H9 (cell line): ENCODE measurements around the gene UMAD1. TPM values are rescaled to one million over a fixed set of nuclear protein-coding genes. Genes with fewer than 3 reads are reported as not detected.

Experiments
- DNase-seq: peaks from one replicate; pipeline ENCODE4 v3.0.0-alpha.2; 2017
- H2AFZ ChIP-seq: one replicate; pipeline ENCODE4 v1.6.1; 2013; ENCODE audit warnings: mild to moderate bottlenecking, low read length, control low read depth, moderate library complexity
- H2AK5ac ChIP-seq: 2 replicates; pipeline ENCODE4 v1.6.1; 2013; ENCODE audit warnings: low read length, control low read depth, mixed read lengths; ENCODE audit not compliant: insufficient read length
- H2BK120ac ChIP-seq: one replicate; pipeline ENCODE4 v1.6.1; 2013; ENCODE audit warnings: low read depth, mild to moderate bottlenecking, low read length, control low read depth, inconsistent platforms; ENCODE audit not compliant: poor library complexity, severe bottlenecking
- H2BK12ac ChIP-seq: 2 replicates; pipeline ENCODE4 v1.6.1; 2013; ENCODE audit warnings: low read length, control low read depth, mixed read lengths, low read depth; ENCODE audit not compliant: insufficient read length
- H2BK15ac ChIP-seq: 2 replicates; pipeline ENCODE4 v1.6.1; 2013; ENCODE audit warnings: low read depth, low read length, control low read depth
- H2BK20ac ChIP-seq: one replicate; pipeline ENCODE4 v1.6.1; 2013; ENCODE audit warnings: low read depth, mild to moderate bottlenecking, low read length, control low read depth, inconsistent platforms; ENCODE audit not compliant: poor library complexity, severe bottlenecking
- H2BK5ac ChIP-seq: 2 replicates; pipeline ENCODE4 v1.6.1; 2013; ENCODE audit warnings: low read length, control low read depth, mixed read lengths; ENCODE audit not compliant: insufficient read length
- H3K14ac ChIP-seq: 2 replicates; pipeline ENCODE4 v1.6.1; 2013; ENCODE audit warnings: low read length, control low read depth; ENCODE audit not compliant: insufficient read depth
- H3K18ac ChIP-seq: 2 replicates; pipeline ENCODE4 v1.6.1; 2013; ENCODE audit warnings: low read depth, mild to moderate bottlenecking, mixed read lengths, low read length, control low read depth; ENCODE audit not compliant: insufficient read length
- H3K23ac ChIP-seq: 2 replicates; pipeline ENCODE4 v1.6.1; 2013; ENCODE audit warnings: low read length, control low read depth, mixed read lengths, low read depth; ENCODE audit not compliant: insufficient read length
- H3K23me2 ChIP-seq: 2 replicates; pipeline ENCODE4 v1.6.1; 2013; ENCODE audit warnings: low read depth, mild to moderate bottlenecking, mixed read lengths, low read length, control low read depth; ENCODE audit not compliant: insufficient read length, poor library complexity, severe bottlenecking
- H3K27ac ChIP-seq: 2 replicates; pipeline ENCODE4 v1.5.1; 2013; ENCODE audit warnings: low read length, control low read depth, mixed read lengths, low read depth; ENCODE audit not compliant: insufficient read length
- H3K27me3 ChIP-seq: 2 replicates; pipeline ENCODE4 v1.6.1; 2013; ENCODE audit warnings: low read length, control low read depth, inconsistent platforms; ENCODE audit not compliant: insufficient read depth
- H3K4ac ChIP-seq: 2 replicates; pipeline ENCODE4 v1.6.1; 2013; ENCODE audit warnings: low read depth, mild to moderate bottlenecking, control low read depth, inconsistent platforms, low read length, moderate library complexity
- H3K4me1 ChIP-seq: 2 replicates; pipeline ENCODE4 v1.6.1; 2013; ENCODE audit warnings: low read length, control low read depth, inconsistent platforms; ENCODE audit not compliant: insufficient read depth
- H3K4me2 ChIP-seq: 2 replicates; pipeline ENCODE4 v1.6.1; 2013; ENCODE audit warnings: low read length, control low read depth, mixed read lengths; ENCODE audit not compliant: insufficient read length, insufficient read depth
- H3K56ac ChIP-seq: 2 replicates; pipeline ENCODE4 v1.6.1; 2013; ENCODE audit warnings: low read depth, mild to moderate bottlenecking, mixed read lengths, low read length, control low read depth; ENCODE audit not compliant: insufficient read length
- H3K79me1 ChIP-seq: 2 replicates; pipeline ENCODE4 v1.6.1; 2013; ENCODE audit warnings: low read depth, mild to moderate bottlenecking, moderate library complexity, low read length, control low read depth, inconsistent platforms; ENCODE audit not compliant: insufficient read depth, poor library complexity, severe bottlenecking
- H3K79me2 ChIP-seq: 2 replicates; pipeline ENCODE4 v1.6.1; 2013; ENCODE audit warnings: low read length, control low read depth, inconsistent platforms; ENCODE audit not compliant: insufficient read depth
- H3K9ac ChIP-seq: 2 replicates; pipeline ENCODE4 v1.6.1; 2013; ENCODE audit warnings: low read length, control low read depth, mixed read lengths; ENCODE audit not compliant: insufficient read length; ENCODE audit errors: extremely low read depth
- H3K9me3 ChIP-seq: one replicate; pipeline ENCODE4 v1.6.1; 2013; ENCODE audit warnings: low read depth, low read length, inconsistent platforms; ENCODE audit not compliant: control insufficient read depth
- H3T11ph ChIP-seq: one replicate; pipeline ENCODE4 v1.6.1; 2013; ENCODE audit warnings: mild to moderate bottlenecking, low read length, control low read depth, inconsistent platforms
- H4K20me1 ChIP-seq: one replicate; pipeline ENCODE4 v1.6.1; 2013; ENCODE audit not compliant: control insufficient read depth, insufficient read length, insufficient read depth
- H4K5ac ChIP-seq: 2 replicates; pipeline ENCODE4 v1.6.1; 2013; ENCODE audit warnings: low read depth, mild to moderate bottlenecking, mixed read lengths, low read length, control low read depth; ENCODE audit not compliant: insufficient read length
- H4K8ac ChIP-seq: replicated peaks from 2 replicates; pipeline ENCODE4 v1.6.1; 2013; ENCODE audit warnings: low read length, control low read depth, mixed read lengths, low read depth; ENCODE audit not compliant: insufficient read length
- H4K91ac ChIP-seq: 2 replicates; pipeline ENCODE4 v1.6.1; 2013; ENCODE audit warnings: low read depth, mild to moderate bottlenecking, moderate library complexity, mixed read lengths, low read length, control low read depth; ENCODE audit not compliant: insufficient read length
- H3K27ac Mint-ChIP-seq, 3 experiments: 2 replicates in 2 of 3; 3 replicates in 1 of 3; pipeline ENCODE4 v1.8.0; 2020 to 2021; ENCODE audit warnings: mixed read lengths in 3 of 3, mild to moderate bottlenecking in 1 of 3, moderate library complexity in 1 of 3
- H3K27me3 Mint-ChIP-seq: 2 replicates; pipeline ENCODE4 v1.8.0; 2021; ENCODE audit warnings: low read depth, mild to moderate bottlenecking, moderate library complexity, mixed read lengths
- H3K36me3 Mint-ChIP-seq, 3 experiments: 2 replicates in 2 of 3; 3 replicates in 1 of 3; pipeline ENCODE4 v1.8.0; 2020 to 2021; ENCODE audit warnings: low read depth in 3 of 3, mixed read lengths in 3 of 3; ENCODE audit not compliant: insufficient read depth in 1 of 3
- H3K4me1 Mint-ChIP-seq, 2 experiments: 2 replicates each; pipeline ENCODE4 v1.8.0; 2020; ENCODE audit warnings: mixed read lengths in 2 of 2
- H3K4me3 Mint-ChIP-seq, 2 experiments: 2 replicates in 1 of 2; 3 replicates in 1 of 2; pipeline ENCODE4 v1.8.0; 2020 to 2021; ENCODE audit warnings: mild to moderate bottlenecking in 2 of 2, mixed read lengths in 2 of 2, moderate library complexity in 1 of 2
- H3K9me3 Mint-ChIP-seq, 2 experiments: 2 replicates in 1 of 2; 3 replicates in 1 of 2; pipeline ENCODE4 v1.8.0; 2020; ENCODE audit warnings: mild to moderate bottlenecking in 2 of 2, mixed read lengths in 2 of 2, moderate library complexity in 1 of 2
- WGBS: extraction: QIAGEN DNeasy Blood & Tissue Kit; methylation state at CpG from one replicate; pipeline ENCODE4 v1.1.7; 2013; ENCODE audit warnings: missing lambda C conversion rate, low lambda C conversion rate, mixed read lengths; ENCODE audit not compliant: insufficient read length; ENCODE audit errors: extremely low coverage; 5-methylcytosine and 5-hydroxymethylcytosine counted together
- total RNA-seq: library from RNA; stranded (reverse); gene quantifications from 2 replicates; pipeline ENCODE4 v1.2.1, GENCODE V29; 2021
- TF ChIP-seq, protein P1 (sequence below): fragments of 200-600 bp; sonication (generic); conservative IDR thresholded peaks from 3 replicates; pipeline ENCODE4 v1.8.0; 2021; ENCODE audit warnings: antibody characterized with exemption, mild to moderate bottlenecking

Gene UMAD1
- total RNA-seq, 1 experiment from 2014 or later: 8.9 TPM

DNA sequence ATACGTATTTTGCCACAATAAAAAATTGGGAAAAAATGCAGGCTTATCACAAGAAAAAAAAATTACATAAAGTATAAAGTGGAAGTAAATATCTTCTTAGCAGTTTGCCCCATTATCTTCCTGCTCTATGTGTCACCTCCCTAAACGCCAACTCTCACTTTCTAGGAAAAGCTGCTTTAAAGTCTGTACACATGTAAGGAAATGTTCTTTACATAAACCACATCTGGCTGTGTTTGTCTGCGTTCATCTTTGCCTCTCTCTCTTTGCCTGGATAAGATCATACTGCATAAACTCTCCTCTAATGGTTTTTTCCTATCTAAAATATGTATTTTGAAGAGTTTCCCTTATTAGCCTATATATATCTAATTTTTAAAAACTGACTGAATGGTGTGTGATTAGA, 23.0 kb upstream of the UMAD1 start:
- no peaks in the 10 kb centered on the region for H3K4me1 Mint-ChIP-seq
- Histone ChIP-seq H3K79me1 (no peaks in the 10 kb centered on the region), H3K14ac (no peak overlapping the region), H2AK5ac (no peak overlapping the region), H2AFZ (no peak overlapping the region), H2BK15ac (no peak overlapping the region), H3K4ac (no peak overlapping the region), H3K79me2 (no peaks in the 10 kb centered on the region), H3K23ac (no peak overlapping the region), H3K56ac (no peak overlapping the region), H4K20me1 (no peaks in the 10 kb centered on the region), H3K27ac (no peak overlapping the region), H4K8ac (no peak overlapping the region), H3K9me3 (no peaks in the 10 kb centered on the region), H2BK20ac (no peak overlapping the region), H3K18ac (no peak overlapping the region), H3K4me2 (no peak overlapping the region), H2BK120ac (no peak overlapping the region), H2BK5ac (no peak overlapping the region), H4K91ac (no peak overlapping the region), H3K4me1 (no peaks in the 10 kb centered on the region), H3K23me2 (no peaks in the 10 kb centered on the region), H3K9ac (no peak overlapping the region), H4K5ac (no peak overlapping the region), H3K27me3 (no peaks in the 10 kb centered on the region), H2BK12ac (no peak overlapping the region), H3T11ph (no peak overlapping the region)
- no peak for DNase-seq
- TF ChIP-seq, protein P1, sequence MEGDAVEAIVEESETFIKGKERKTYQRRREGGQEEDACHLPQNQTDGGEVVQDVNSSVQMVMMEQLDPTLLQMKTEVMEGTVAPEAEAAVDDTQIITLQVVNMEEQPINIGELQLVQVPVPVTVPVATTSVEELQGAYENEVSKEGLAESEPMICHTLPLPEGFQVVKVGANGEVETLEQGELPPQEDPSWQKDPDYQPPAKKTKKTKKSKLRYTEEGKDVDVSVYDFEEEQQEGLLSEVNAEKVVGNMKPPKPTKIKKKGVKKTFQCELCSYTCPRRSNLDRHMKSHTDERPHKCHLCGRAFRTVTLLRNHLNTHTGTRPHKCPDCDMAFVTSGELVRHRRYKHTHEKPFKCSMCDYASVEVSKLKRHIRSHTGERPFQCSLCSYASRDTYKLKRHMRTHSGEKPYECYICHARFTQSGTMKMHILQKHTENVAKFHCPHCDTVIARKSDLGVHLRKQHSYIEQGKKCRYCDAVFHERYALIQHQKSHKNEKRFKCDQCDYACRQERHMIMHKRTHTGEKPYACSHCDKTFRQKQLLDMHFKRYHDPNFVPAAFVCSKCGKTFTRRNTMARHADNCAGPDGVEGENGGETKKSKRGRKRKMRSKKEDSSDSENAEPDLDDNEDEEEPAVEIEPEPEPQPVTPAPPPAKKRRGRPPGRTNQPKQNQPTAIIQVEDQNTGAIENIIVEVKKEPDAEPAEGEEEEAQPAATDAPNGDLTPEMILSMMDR: no peak
- no peaks in the 10 kb centered on the region for H3K27me3 Mint-ChIP-seq
- H3K4me3 Mint-ChIP-seq: no peak overlapping the region
- H3K27ac Mint-ChIP-seq: no peak overlapping the region
- H3K36me3 Mint-ChIP-seq: no peaks in the 10 kb centered on the region
- no peaks in the 10 kb centered on the region for H3K9me3 Mint-ChIP-seq
- WGBS: no CpG with 5 or more reads among the region's 3 CpGs
